ENCODE data around the gene C17orf58. TPM values are rescaled to one million over a fixed set of nuclear protein-coding genes. Genes with fewer than 3 reads are reported as not detected.

The C17orf58 gene
- total and polyA plus RNA-seq, 9 of the 15 experiments (the other 6 are each of a cell fraction or from before 2014, with no cell fraction given): 8.6 to 37.4 (median 27.6) TPM

- TF ChIP-seq, protein P1, sequence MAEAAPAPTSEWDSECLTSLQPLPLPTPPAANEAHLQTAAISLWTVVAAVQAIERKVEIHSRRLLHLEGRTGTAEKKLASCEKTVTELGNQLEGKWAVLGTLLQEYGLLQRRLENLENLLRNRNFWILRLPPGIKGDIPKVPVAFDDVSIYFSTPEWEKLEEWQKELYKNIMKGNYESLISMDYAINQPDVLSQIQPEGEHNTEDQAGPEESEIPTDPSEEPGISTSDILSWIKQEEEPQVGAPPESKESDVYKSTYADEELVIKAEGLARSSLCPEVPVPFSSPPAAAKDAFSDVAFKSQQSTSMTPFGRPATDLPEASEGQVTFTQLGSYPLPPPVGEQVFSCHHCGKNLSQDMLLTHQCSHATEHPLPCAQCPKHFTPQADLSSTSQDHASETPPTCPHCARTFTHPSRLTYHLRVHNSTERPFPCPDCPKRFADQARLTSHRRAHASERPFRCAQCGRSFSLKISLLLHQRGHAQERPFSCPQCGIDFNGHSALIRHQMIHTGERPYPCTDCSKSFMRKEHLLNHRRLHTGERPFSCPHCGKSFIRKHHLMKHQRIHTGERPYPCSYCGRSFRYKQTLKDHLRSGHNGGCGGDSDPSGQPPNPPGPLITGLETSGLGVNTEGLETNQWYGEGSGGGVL (CRISPR knock-in tag; IDR thresholded peaks at IDR 0.05): no peak
- TF ChIP-seq HMG20B (CRISPR knock-in tag; IDR thresholded peaks at IDR 0.05) (no peak), HMGXB4 (CRISPR knock-in tag; IDR thresholded peaks at IDR 0.05) (peak; percentile 95), NCOA4 (IDR thresholded peaks at IDR 0.05; ENCODE audit: partially characterized antibody) (no peak), ZNF134 (CRISPR knock-in tag; conservative IDR thresholded peaks at IDR 0.05) (no peak), GTF2F1 (IDR thresholded peaks at IDR 0.05; ENCODE audit: low read depth, low read length) (no peak), TRIM24 (IDR thresholded peaks at IDR 0.05) (no peak), NR4A1 (CRISPR knock-in tag; IDR thresholded peaks at IDR 0.05) (0 out of 2 replicates have a peak, but pooled peaks have one; percentile 10), NR4A1 (tag; IDR thresholded peaks at IDR 0.05) (no peak), POLR2AphosphoS2 (IDR thresholded peaks at IDR 0.05; ENCODE audit: low read length) (no peak), MEF2D (tag; conservative IDR thresholded peaks at IDR 0.05; ENCODE audit: low read depth) (no peak), BCOR (IDR thresholded peaks at IDR 0.05) (no peak), ZNF561 (CRISPR knock-in tag; conservative IDR thresholded peaks at IDR 0.05) (no peak), KLF10 (CRISPR knock-in tag; IDR thresholded peaks at IDR 0.05) (no peak), DIDO1 (tag; IDR thresholded peaks at IDR 0.05; ENCODE audit: low read depth) (no peak), PURB (CRISPR knock-in tag; IDR thresholded peaks at IDR 0.05; ENCODE audit: low read depth) (no peak)
- TF ChIP-seq, protein P2, sequence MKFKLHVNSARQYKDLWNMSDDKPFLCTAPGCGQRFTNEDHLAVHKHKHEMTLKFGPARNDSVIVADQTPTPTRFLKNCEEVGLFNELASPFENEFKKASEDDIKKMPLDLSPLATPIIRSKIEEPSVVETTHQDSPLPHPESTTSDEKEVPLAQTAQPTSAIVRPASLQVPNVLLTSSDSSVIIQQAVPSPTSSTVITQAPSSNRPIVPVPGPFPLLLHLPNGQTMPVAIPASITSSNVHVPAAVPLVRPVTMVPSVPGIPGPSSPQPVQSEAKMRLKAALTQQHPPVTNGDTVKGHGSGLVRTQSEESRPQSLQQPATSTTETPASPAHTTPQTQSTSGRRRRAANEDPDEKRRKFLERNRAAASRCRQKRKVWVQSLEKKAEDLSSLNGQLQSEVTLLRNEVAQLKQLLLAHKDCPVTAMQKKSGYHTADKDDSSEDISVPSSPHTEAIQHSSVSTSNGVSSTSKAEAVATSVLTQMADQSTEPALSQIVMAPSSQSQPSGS (CRISPR knock-in tag; IDR thresholded peaks at IDR 0.05): 0 out of 2 replicates have a peak, but pooled peaks have one; percentile 5
- TF ChIP-seq, protein P3, sequence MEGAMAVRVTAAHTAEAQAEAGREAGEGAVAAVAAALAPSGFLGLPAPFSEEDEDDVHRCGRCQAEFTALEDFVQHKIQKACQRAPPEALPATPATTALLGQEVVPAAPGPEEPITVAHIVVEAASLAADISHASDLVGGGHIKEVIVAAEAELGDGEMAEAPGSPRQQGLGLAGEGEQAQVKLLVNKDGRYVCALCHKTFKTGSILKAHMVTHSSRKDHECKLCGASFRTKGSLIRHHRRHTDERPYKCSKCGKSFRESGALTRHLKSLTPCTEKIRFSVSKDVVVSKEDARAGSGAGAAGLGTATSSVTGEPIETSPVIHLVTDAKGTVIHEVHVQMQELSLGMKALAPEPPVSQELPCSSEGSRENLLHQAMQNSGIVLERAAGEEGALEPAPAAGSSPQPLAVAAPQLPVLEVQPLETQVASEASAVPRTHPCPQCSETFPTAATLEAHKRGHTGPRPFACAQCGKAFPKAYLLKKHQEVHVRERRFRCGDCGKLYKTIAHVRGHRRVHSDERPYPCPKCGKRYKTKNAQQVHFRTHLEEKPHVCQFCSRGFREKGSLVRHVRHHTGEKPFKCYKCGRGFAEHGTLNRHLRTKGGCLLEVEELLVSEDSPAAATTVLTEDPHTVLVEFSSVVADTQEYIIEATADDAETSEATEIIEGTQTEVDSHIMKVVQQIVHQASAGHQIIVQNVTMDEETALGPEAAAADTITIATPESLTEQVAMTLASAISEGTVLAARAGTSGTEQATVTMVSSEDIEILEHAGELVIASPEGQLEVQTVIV (CRISPR knock-in tag; IDR thresholded peaks at IDR 0.05; ENCODE audit: borderline replicate concordance): no peak
- TF ChIP-seq, protein P4, sequence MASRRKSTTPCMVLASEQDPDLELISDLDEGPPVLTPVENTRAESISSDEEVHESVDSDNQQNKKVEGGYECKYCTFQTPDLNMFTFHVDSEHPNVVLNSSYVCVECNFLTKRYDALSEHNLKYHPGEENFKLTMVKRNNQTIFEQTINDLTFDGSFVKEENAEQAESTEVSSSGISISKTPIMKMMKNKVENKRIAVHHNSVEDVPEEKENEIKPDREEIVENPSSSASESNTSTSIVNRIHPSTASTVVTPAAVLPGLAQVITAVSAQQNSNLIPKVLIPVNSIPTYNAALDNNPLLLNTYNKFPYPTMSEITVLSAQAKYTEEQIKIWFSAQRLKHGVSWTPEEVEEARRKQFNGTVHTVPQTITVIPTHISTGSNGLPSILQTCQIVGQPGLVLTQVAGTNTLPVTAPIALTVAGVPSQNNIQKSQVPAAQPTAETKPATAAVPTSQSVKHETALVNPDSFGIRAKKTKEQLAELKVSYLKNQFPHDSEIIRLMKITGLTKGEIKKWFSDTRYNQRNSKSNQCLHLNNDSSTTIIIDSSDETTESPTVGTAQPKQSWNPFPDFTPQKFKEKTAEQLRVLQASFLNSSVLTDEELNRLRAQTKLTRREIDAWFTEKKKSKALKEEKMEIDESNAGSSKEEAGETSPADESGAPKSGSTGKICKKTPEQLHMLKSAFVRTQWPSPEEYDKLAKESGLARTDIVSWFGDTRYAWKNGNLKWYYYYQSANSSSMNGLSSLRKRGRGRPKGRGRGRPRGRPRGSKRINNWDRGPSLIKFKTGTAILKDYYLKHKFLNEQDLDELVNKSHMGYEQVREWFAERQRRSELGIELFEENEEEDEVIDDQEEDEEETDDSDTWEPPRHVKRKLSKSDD (conservative IDR thresholded peaks at IDR 0.05; ENCODE audit: low read length): no peak
Measured at GRCh38 chr17:68035523-68036303, 39.4 kb upstream of the C17orf58 start, which contains the start of gene KPNA2 (continued).
